ENCODE data around the gene ADSL. TPM values are rescaled to one million over a fixed set of nuclear protein-coding genes. Genes with fewer than 3 reads are reported as not detected.

ADSL gene
- total RNA-seq, 1 donor from 2014 or later, result 34.9 TPM

DNA sequence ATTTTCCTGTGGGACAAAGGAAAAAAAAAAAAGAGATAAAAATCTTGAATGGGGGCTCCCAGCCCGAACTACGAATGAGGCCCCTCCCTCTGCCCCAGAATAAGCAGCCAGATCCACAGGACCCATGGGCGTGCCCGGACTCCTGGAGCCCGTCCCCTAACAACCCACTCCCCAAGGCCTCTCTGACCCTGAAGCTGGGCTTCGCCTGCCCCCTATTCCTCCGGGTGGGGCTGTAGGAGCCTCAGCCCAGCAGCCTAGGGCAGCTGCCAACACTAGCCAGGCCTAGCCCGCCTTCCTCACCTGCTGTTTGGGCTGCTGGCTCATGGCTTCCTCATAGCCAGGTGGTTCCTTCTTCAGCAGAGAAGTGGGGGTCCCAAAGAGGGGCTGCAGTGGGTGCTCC lies 70.7 kb downstream of the ADSL start:
- no peak for DNase-seq (ENCODE audit: low spot score)

DNA sequence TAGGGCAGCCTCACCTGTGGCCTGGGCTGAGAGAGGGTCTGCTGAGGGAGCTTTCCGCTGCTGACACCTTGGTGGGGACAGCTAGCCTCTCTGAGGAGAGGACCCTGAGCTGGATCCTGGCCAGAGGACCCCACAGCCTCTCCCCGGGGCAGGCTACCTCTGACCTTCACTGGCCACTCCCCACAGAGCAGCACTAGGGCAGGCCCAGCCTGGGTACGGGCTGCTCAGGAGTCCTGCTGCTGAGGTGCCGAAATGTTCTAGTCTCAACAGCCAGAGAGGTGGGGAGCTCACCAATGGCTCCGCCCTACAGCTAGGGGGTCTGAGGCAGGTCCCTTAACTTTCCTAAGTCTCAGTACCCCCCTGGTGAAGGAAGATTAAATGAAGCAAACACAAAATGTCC lies 71.6 kb downstream of the ADSL start:
- no peak for DNase-seq (ENCODE audit: low spot score)

DNA sequence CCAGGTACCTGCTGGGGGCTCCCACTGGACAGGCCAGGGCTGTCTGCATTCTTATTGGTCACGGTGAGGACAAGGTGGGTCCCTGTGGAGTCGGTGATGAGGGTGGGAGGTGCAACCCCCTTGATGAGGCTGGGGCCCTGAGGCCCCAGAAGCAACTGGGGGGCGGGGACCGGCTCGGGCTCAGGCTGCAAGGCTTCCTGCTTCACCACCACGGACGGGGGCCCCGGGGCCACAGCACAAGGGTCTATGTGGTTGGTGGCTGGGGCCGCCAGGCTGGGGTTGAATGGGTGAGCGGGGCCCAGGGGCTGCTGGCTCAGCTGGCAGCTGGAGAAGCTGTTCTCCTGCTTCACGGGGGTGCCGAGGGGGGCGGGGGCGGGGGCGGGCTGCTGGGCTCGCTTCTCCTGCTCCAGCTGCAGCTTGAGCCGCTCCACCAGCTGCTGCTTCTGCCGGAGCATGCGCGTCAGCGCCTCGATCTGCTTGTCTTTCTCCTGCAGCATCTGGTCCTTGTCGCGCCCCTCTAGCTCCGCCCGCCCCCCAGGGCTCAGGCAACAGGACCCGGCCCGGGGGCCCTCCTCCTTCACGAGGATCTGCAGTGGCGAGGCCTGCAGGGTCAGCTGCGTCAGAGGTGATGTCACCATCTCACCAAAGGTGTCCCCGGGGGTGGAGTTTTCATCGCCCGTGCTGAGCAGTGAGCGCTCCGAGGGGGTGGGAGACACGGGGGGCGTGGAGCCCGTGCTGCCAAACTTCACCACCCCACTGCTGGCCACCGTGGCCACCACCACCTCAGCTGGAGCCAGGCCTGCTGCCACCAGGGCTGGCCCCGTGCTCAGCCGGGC lies 72.3 kb downstream of the ADSL start:
- DNase-seq (ENCODE audit: low spot score), result no peak

- no peak for DNase-seq (ENCODE audit: low spot score)
Measured at GRCh38 chr22:40419718-40420117, 73.4 kb downstream of the ADSL start.

- DNase-seq (ENCODE audit: low spot score), result no peak
Measured at GRCh38 chr22:40420341-40421081, 74.2 kb downstream of the ADSL start.

- no peak for DNase-seq (ENCODE audit: low spot score)
Measured at GRCh38 chr22:40421082-40421350, 74.7 kb downstream of the ADSL start.

DNA sequence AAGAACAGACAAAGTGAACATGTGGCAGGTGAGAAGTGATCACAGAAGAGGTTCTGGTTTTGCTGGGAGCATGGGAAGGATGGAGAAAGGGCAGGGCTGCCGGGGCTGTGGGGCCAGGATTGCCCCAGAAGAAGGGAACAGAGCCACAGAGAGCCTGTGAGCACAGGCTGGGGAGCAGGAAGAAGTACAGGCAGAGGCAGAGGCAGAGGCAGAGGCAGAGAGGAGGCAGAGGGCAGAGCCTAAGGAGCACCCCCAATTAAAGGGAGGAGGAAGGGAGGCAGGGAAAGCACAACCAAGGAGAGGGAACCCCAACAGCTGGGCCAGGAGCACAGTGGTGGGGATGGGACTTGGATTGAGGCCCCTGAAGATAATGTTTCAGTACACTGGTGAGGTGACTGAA lies 75.6 kb downstream of the ADSL start:
- DNase-seq (ENCODE audit: low spot score), result no peak

GRCh38 chr22:40422558-40423309 lies 76.4 kb downstream of the ADSL start:
- DNase-seq (ENCODE audit: low spot score), result no peak

DNA sequence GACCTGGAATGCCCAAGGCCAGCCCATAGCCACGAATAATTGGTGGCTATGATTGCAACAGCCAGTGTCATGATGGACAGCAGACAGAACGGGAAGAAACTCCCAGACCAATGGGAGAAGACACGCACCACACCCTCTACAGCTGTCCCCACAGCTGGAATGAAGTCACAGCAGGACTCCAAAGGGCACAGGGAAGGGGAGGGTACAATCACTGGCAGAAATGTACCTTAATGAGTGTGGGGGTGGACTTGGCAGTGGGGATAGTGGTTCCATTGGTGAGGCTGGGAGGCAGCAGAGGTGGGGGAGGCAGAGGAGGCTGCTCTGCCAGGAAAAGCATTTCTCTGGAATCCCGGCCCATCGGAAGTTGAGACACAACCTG lies 77.0 kb downstream of the ADSL start:
- DNase-seq (ENCODE audit: low spot score), result no peak

- no peak for DNase-seq (ENCODE audit: low spot score)
Measured at GRCh38 chr22:40423882-40424640, 77.8 kb downstream of the ADSL start.

DNA sequence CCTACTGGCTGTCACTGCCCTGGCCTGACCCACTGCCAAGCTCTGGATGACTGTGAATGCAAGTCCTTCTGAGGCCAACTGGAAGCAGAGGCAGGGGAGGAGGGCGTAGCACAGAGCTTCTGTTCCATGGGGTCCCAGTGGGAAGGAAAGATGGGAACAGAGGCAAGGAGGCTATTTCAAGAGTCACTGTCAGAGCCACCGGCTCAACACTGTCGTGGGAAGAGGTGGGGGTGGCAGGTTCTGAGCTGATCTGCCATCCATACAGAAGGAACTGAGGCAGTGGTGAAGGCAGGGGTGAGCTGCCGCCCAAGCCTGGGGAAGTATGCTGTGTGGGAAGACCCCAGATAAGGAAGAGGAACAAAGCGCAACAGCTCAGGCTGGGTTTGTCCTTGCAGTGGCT lies 78.8 kb downstream of the ADSL start:
- no peak for DNase-seq (ENCODE audit: low spot score)

GRCh38 chr22:40426594-40427333 lies 80.5 kb downstream of the ADSL start:
- DNase-seq (ENCODE audit: low spot score), result no peak

GRCh38 chr22:40428796-40429195 lies 82.5 kb downstream of the ADSL start:
- DNase-seq (ENCODE audit: low spot score), result no peak

DNA sequence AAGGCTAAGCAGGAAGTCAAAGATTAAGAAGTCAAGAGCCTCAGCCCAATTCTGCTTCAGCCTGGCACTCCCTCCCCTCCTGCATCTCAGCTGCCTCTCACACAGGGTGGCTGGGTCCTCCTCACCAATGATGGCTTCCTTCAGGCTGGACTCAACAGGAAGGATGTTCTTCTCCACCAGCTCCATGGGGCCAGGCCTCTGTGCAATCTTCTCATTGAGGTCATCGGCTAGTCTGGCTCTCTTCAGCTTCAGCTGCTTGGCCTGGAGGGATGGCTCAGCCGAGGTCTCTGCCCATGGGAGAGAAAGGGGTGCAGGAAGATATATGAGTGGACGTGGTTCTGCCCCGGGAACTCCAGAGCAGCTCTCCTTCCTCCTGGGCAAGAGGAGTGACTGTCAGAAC lies 83.2 kb downstream of the ADSL start:
- no peak for DNase-seq (ENCODE audit: low spot score)

- no peak for DNase-seq (ENCODE audit: low spot score)
Measured at GRCh38 chr22:40430991-40431390, 84.7 kb downstream of the ADSL start.

DNA sequence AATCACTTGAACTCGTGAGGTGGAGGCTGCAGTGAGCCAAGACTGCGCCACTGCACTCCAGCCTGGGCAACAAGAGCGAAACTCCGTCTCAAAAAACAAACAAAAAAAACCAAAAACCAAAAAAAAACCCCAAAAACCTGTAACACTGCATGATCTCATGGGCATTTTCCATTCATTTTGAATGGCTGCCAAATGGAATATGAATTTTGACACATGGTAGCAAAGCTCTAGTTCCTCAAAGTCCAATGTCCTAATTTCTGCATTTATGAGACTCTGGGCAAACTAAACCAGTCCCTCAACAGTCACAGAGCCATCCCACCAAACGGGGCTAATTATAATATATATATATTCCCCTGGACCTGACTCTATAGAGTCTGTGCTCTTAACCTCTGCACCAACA lies 85.9 kb downstream of the ADSL start:
- DNase-seq (ENCODE audit: low spot score), result no peak

- no peak for DNase-seq (ENCODE audit: low spot score)
Measured at GRCh38 chr22:40432625-40433024, 86.3 kb downstream of the ADSL start.

DNA sequence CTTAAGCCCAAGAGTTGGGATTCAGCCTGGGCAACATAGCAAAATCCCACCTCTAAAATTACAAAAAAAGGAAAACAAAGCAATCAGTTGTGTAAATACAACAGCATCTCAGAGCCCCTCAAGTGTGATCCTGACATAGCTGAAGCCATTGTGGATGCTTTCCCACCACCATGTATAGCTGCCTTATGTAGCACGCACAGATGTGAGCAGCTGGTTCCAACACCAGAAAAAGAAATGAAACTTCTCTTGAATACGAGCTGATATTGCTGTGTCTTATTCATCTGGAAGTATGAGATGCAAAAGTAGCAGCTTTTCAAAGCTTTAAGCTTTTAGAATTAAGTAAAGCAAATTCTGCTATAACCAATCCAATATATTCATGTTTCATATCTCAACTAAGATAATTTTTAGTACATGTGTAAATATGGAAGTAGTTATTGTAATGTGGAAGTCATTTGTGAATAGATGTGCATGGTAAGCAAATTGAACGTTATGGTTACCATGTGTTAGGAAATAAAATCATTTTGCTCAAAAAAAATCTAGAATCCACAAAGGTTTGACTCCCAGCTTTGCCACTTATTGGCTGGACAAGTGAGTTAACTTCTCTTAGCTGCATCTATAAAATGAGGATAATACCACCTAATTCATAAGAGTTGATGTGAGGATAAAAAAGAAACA lies 87.3 kb downstream of the ADSL start:
- no peak for DNase-seq (ENCODE audit: low spot score)

DNA sequence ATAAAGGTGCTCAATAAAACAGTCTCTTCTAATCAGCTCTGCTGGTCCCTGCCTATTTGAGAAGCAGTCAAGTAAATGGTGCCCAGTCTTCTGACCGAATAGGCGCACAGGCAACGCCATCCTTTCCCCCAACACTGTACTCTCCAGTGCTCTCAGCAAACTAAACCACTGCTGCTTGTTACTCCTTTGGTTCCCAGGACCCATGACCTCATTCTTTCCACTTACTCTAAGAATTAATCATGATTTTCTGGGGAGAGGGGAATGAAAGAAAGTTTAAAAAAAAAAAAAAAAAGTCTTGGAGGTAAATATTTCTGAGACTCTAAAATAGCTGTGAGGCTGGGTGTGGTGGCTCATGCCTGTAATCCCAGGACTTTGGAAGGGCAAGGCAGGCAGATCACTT lies 87.8 kb downstream of the ADSL start:
- DNase-seq (ENCODE audit: low spot score), result no peak

DNA sequence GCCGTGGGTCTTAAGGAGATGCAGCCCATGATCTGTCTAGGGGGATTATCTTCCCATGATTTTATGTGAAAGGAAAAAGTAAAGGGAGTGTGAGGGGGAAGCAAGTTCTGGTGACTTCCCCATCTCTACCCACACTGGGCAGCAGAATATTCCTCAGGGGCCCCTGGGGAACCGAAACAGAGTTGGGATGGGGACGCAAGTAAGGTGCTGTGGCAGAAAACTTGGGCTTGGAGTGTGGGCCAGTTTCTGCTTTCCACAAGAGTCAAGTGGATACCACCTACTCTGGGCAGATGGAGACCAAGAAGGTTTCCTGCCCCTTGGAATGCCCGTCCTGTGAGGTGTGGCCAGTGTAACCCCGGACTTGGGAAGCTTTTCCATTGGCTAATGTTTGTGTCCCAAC lies 88.4 kb downstream of the ADSL start:
- no peak for DNase-seq (ENCODE audit: low spot score)
